ENCODE data around the gene ADPRHL1. TPM values are rescaled to one million over a fixed set of nuclear protein-coding genes. Genes with fewer than 3 reads are reported as not detected.
"Not testable (repeated sequence)": the region's sequence is repeated elsewhere in the genome, so short reads cannot be mapped to it uniquely, and the experiment has no call there.

ADPRHL1 gene
- total RNA-seq, 4 donors from 2014 or later = 6.9 to 15.5 (median 12.6) TPM

- Histone ChIP-seq H3K27ac (no peak overlapping the region), H3K36me3 (no peaks in the 10 kb centered on the region), H3K9me3 (no peaks in the 10 kb centered on the region), H3K27me3 (peaks cover 0 to 9% of the 10 kb centered on the region in 2 donors), H3K4me3 (no peak overlapping the region), H3K4me1 (peaks cover 0 to 10% (median 0%) of the 10 kb centered on the region in 4 donors)
- no peak for DNase-seq (ENCODE audit: low spot score in 2 of 2)
- TF ChIP-seq POLR2A (IDR thresholded peaks at IDR 0.05) = no peak
- no peak for TF ChIP-seq EP300 (IDR thresholded peaks at IDR 0.05)
- TF ChIP-seq CTCF (IDR thresholded peaks at IDR 0.05) = no peak
- WGBS, 2 donors = 88 to 90% methylated on average over 29 of the region's 29 CpGs
Observed at GRCh38 chr13:113369189-113369588, 84.1 kb downstream of the ADPRHL1 start.

- H3K27ac ChIP-seq; H3K4me3 ChIP-seq; H3K9me3 ChIP-seq; H3K36me3 ChIP-seq; H3K27me3 ChIP-seq; DNase-seq (ENCODE audit: low spot score in 2 of 2): not testable (repeated sequence)
- WGBS, 2 donors = 90 to 93% methylated on average over 6 of the region's 6 CpGs
- H3K4me1 ChIP-seq = peaks cover 0 to 13% (median 0%) of the 10 kb centered on the region in 4 donors
Observed at GRCh38 chr13:113368353-113368752, 84.9 kb downstream of the ADPRHL1 start.

GRCh38 chr13:113367771-113368170 lies 85.5 kb downstream of the ADPRHL1 start:
- DNase-seq (ENCODE audit: low spot score in 2 of 2) = no peak
- WGBS, 2 donors = 79 to 80% methylated on average over 6 of the region's 6 CpGs
- TF ChIP-seq POLR2A (IDR thresholded peaks at IDR 0.05) (no peak), CTCF (IDR thresholded peaks at IDR 0.05) (no peak), EP300 (IDR thresholded peaks at IDR 0.05) (no peak)

GRCh38 chr13:113367020-113367560 lies 86.2 kb downstream of the ADPRHL1 start:
- no peak for DNase-seq (ENCODE audit: low spot score in 2 of 2)
- no peak for TF ChIP-seq EP300 (IDR thresholded peaks at IDR 0.05)
- TF ChIP-seq CTCF (IDR thresholded peaks at IDR 0.05) = no peak
- TF ChIP-seq POLR2A (IDR thresholded peaks at IDR 0.05) = no peak
- no peaks in the 10 kb centered on the region for H3K36me3 ChIP-seq
- H3K9me3 ChIP-seq = no peaks in the 10 kb centered on the region
- 86 to 88% methylated on average over 14 to 15 of the region's 15 CpGs for WGBS, 2 donors
- no peak overlapping the region for H3K4me3 ChIP-seq
- H3K27me3 ChIP-seq = peaks cover 0 to 18% of the 10 kb centered on the region in 2 donors
- peaks cover 0 to 22% (median 0%) of the 10 kb centered on the region in 4 donors for H3K4me1 ChIP-seq
- H3K27ac ChIP-seq = no peak overlapping the region

More at GRCh38 chr13:113367771-113368170, 85.5 kb downstream of the ADPRHL1 start:
- Histone ChIP-seq H3K27me3 (peaks cover 0 to 13% of the 10 kb centered on the region in 2 donors), H3K9me3 (no peaks in the 10 kb centered on the region), H3K36me3 (no peaks in the 10 kb centered on the region), H3K4me1 (peaks cover 0 to 19% (median 0%) of the 10 kb centered on the region in 4 donors), H3K4me3 (no peak overlapping the region), H3K27ac (no peak overlapping the region)

- WGBS, 2 donors = 80 to 84% methylated on average over 8 of the region's 9 CpGs
- Histone ChIP-seq H3K36me3 (no peaks in the 10 kb centered on the region), H3K27me3 (peaks cover 0 to 18% of the 10 kb centered on the region in 2 donors), H3K4me1 (peaks cover 0 to 22% (median 0%) of the 10 kb centered on the region in 4 donors), H3K27ac (no peak overlapping the region), H3K9me3 (no peaks in the 10 kb centered on the region), H3K4me3 (no peak overlapping the region)
- no peak for DNase-seq (ENCODE audit: low spot score in 2 of 2)
- TF ChIP-seq CTCF (IDR thresholded peaks at IDR 0.05) (no peak), EP300 (IDR thresholded peaks at IDR 0.05) (no peak), POLR2A (IDR thresholded peaks at IDR 0.05) (no peak)
Observed at GRCh38 chr13:113365971-113366588, 87.2 kb downstream of the ADPRHL1 start.

Measured in tibial nerve (tissue), 4 donors.